ENCODE measurements around the gene RPP21. TPM values are rescaled to one million over a fixed set of nuclear protein-coding genes. Genes with fewer than 3 reads are reported as not detected.

RPP21 gene
- 20.8 and 33.1 TPM in 2 replicates for total RNA-seq

DNA sequence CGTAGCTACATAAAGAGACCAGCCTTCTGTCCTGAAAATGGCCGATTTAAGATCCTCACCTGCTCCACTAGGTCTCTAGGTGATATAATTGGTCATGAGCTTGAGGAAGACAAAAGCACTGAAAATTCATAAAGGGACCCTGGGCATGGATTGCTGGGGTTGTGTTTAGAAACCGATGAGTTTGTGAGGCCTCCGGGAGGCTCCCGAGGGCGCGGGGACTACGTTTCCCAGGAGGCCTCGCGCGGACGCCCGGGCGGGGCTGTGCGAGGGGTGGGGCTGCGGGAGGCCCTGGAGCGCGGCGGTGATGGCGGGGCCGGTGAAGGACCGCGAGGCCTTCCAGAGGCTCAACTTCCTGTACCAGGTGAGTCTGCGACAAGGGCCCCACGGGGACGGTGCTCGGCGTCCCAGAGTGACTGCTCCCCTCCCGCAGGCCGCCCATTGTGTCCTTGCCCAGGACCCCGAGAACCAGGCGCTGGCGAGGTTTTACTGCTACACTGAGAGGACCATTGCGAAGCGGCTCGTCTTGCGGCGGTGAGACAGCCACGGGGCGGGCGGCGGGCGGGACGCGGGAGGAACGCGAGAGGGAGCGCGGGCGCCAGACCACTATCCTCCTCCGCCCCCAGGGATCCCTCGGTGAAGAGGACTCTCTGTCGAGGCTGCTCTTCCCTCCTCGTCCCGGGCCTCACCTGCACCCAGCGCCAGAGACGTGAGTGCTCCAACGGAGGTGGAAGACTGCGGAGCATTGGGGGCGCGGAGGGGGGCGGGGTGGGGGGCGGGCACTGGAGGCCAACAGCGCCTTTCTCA lies at the start of gene RPP21:
RPP21 (plus strand) TSS at position 289 of the 804 bp plus-strand sequence; CDS start at position 305, 16 bp downstream.

DNA sequence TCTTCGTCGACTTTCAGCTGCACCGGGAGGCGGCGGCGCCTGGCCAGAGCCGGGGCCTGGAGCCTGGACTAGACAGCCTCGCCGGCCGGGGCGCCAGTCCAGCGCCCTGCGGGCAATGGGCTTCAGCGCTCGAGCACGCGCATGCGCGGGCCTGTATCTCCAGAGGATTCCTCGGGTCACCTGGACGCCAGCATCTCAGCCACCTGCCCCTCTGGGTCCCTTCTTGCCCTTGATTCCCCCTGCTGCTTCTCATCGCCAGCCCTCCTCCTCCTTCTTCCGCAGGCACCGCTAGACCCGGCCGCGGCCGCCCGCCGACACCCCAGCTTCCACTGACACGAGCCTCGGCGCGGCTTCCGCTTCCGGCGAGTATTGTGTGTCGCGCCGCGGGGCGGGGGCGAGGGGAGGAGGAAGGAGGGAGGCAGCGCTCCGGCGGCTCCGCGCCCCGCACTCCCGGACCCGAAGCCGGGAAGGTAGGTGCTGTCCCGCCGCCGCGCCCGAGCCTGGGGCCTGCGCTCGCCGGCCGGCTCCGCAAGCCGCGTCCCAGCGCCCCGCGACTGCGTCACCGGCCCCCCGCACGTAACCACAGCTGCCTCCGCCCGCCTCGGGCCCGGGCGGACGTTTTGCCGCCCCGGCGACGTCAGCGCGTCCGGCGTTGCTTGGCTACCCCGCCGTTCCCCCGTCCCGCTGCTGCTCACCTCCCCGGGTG lies 18.3 kb upstream of the RPP21 start, which contains the start of gene TRIM39:
TRIM39 (plus strand) TSS at position 402 of the 706 bp plus-strand sequence. CDS start 2,391 bp downstream, outside the sequence.

Other genes with a start within 250 kb of the RPP21 start
- gene TRIM31, start 232.1 kb upstream of the RPP21 start, total RNA-seq: not detected in 2 replicates
- gene TRIM40, start 209.0 kb upstream of the RPP21 start, total RNA-seq: not detected in 2 replicates
- gene TRIM10, start 183.9 kb upstream of the RPP21 start, total RNA-seq: not detected in 2 replicates
- not detected in 2 replicates for gene TRIM15, start 181.6 kb upstream of the RPP21 start, total RNA-seq
- 19.0 and 20.1 TPM in 2 replicates for gene TRIM26, start 131.8 kb upstream of the RPP21 start, total RNA-seq
- 7.1 and 8.0 TPM in 2 replicates for gene TRIM39, start 18.2 kb upstream of the RPP21 start, total RNA-seq
- gene HLA-E, start 144.4 kb downstream of the RPP21 start, total RNA-seq: 206 and 225 TPM in 2 replicates
- gene GNL1, start 211.3 kb downstream of the RPP21 start, total RNA-seq: 43.5 and 53.8 TPM in 2 replicates
- gene PRR3, start 212.1 kb downstream of the RPP21 start, total RNA-seq: 3.4 and 6.4 TPM in 2 replicates
- 33.4 and 59.5 TPM in 2 replicates for gene ABCF1, start 226.3 kb downstream of the RPP21 start, total RNA-seq

All from smooth muscle cell of bladder (primary cell).